GM15510 (cell line): ENCODE measurements around the gene LPP.

ENCODE experiments used
- POLR2A ChIP-seq: IDR thresholded peaks from 3 replicates; pipeline ENCODE4 v1.6.1; 2011; ENCODE audit warnings: borderline replicate concordance; ENCODE audit not compliant: insufficient read length; ENCODE audit errors: extremely low read depth

Gene LPP

GRCh38 chr3:188647237-188647636 lies 493.3 kb downstream of the LPP start:
- no peak for TF ChIP-seq POLR2A

GRCh38 chr3:188649521-188649920 lies 495.6 kb downstream of the LPP start:
- no peak for TF ChIP-seq POLR2A

- TF ChIP-seq POLR2A, result no peak
These were observed 502.4 kb downstream of the LPP start for GRCh38 chr3:188656196-188656982.

GRCh38 chr3:188658606-188659005 lies 504.6 kb downstream of the LPP start:
- no peak for TF ChIP-seq POLR2A

- no peak for TF ChIP-seq POLR2A
These were observed 505.6 kb downstream of the LPP start for GRCh38 chr3:188659449-188660090.

GRCh38 chr3:188660415-188660814 lies 506.5 kb downstream of the LPP start:
- TF ChIP-seq POLR2A, result no peak

GRCh38 chr3:188661806-188662205 lies 507.8 kb downstream of the LPP start:
- no peak for TF ChIP-seq POLR2A

- TF ChIP-seq POLR2A, result no peak
These were observed 508.3 kb downstream of the LPP start for GRCh38 chr3:188662214-188662613.

GRCh38 chr3:188662795-188663194 lies 508.8 kb downstream of the LPP start:
- TF ChIP-seq POLR2A, result no peak

- no peak for TF ChIP-seq POLR2A
These were observed 509.9 kb downstream of the LPP start for GRCh38 chr3:188663839-188664238.

GRCh38 chr3:188664795-188665194 lies 510.8 kb downstream of the LPP start:
- no peak for TF ChIP-seq POLR2A

GRCh38 chr3:188667926-188668325 lies 514.0 kb downstream of the LPP start:
- TF ChIP-seq POLR2A, result no peak

- no peak for TF ChIP-seq POLR2A
These were observed 516.5 kb downstream of the LPP start for GRCh38 chr3:188670446-188670845.

GRCh38 chr3:188671971-188672370 lies 518.0 kb downstream of the LPP start:
- TF ChIP-seq POLR2A, result no peak

GRCh38 chr3:188672840-188673239 lies 518.9 kb downstream of the LPP start:
- no peak for TF ChIP-seq POLR2A

GRCh38 chr3:188673646-188674186 lies 519.8 kb downstream of the LPP start:
- no peak for TF ChIP-seq POLR2A
